ENCODE data around the gene TWF2. TPM values are rescaled to one million over a fixed set of nuclear protein-coding genes. Genes with fewer than 3 reads are reported as not detected.

TWF2 gene
- 4.4 and 12.4 TPM in 2 replicates for total RNA-seq (2011; cell fraction: chromatin; rRNA removed; ENCODE audit: low replicate concordance)
- 15.1 and 18.7 TPM in 2 replicates for total RNA-seq (2011; cell fraction: nucleolus; rRNA removed)
- 6.9 and 10.0 TPM in 2 replicates for total RNA-seq (2011; cell fraction: nucleoplasm; rRNA removed)
- total RNA-seq (2014; rRNA removed) = 49.1 and 56.9 TPM in 2 replicates
- total RNA-seq (2014; rRNA removed; fragmentation: Illumina TruSeq; extraction: Trizol) = 9.6 and 11.4 TPM in 2 replicates
- total RNA-seq (2015; rRNA removed; fragmentation: Illumina TruSeq; extraction: Trizol) = 26.8 and 27.0 TPM in 2 replicates
- 49.1 and 53.6 TPM in 2 replicates for total RNA-seq (2021)
- 35.7 and 47.1 TPM in 2 replicates for polyA plus RNA-seq (2011; rRNA removed)
- polyA plus RNA-seq (2011; cell fraction: cytosol; rRNA removed) = 68.9 and 112 TPM in 2 replicates
- 30.0 and 32.4 TPM in 2 replicates for polyA plus RNA-seq (2011; cell fraction: nucleus; rRNA removed)
- polyA plus RNA-seq (2012) = 38.0 and 90.9 TPM in 2 replicates
- polyA plus RNA-seq (2014; fragmentation: Illumina TruSeq; extraction: Trizol) = 29.7 and 43.9 TPM in 2 replicates
- polyA plus RNA-seq (2014; fragmentation: Nextera tagmentation; extraction: Ambion mirVana) = 1 to 10 TPM in 1 of 2 experiments, under 1 TPM in 1; 0.11 to 1.7 TPM
- 59.4 and 61.9 TPM in 2 replicates for polyA plus RNA-seq (2014; rRNA removed)
- polyA minus RNA-seq (2011; rRNA and poly(A)+ RNA removed) = 21.1 and 22.8 TPM in 2 replicates
- 37.2 and 37.3 TPM in 2 replicates for polyA minus RNA-seq (2011; cell fraction: cytosol; rRNA and poly(A)+ RNA removed)
- 6.6 and 9.1 TPM in 2 replicates for polyA minus RNA-seq (2011; cell fraction: nucleus; rRNA and poly(A)+ RNA removed)
- percentile 64 among the genes with signal in this experiment for Bru-seq, nascent RNA
- BruChase-seq, experiment 1, labeled RNA remaining after a 2-hour chase = percentile 57 among the genes with signal in this experiment
- percentile 60 among the genes with signal in this experiment for BruChase-seq, experiment 2, labeled RNA remaining after a 6-hour chase
- long read RNA-seq, experiment 1, transcript TWF2-201 (9 exons, 1,718 nt) = major isoform, 85 of 129 reads
- long read RNA-seq, experiment 1, partial matches to known transcripts = 32 of 129 reads
- long read RNA-seq, experiment 1, other reads (novel, unspliced or antisense) = 12 of 129 reads
- long read RNA-seq, experiment 2, transcript TWF2-201 (9 exons, 1,718 nt) = major isoform, 42 of 48 reads
- long read RNA-seq, experiment 2, partial matches to known transcripts = 4 of 48 reads
- long read RNA-seq, experiment 2, other reads (novel, unspliced or antisense) = 2 of 48 reads
- long read RNA-seq, experiment 3, transcript TWF2-201 (9 exons, 1,718 nt) = major isoform, 56 of 61 reads
- long read RNA-seq, experiment 3, partial matches to known transcripts = 4 of 61 reads
- long read RNA-seq, experiment 3, other reads (novel, unspliced or antisense) = 1 of 61 reads

GRCh38 chr3:52238761-52239701 is at the start of gene TWF2:
TWF2 (minus strand) TSS chr3:52239158; CDS start chr3:52239016, 142 bp downstream.
- ATAC-seq = peak; percentile 86
- ChIA-PET POLR2A (interaction anchor here (0.6 to 0.9 kb wide), 4 partner anchors 13 to 106 kb away, joined by 3 to 5 read pairs (median 4); partner anchors contain the start of gene TLR9), CTCF (ENCODE audit: low intra/inter-chr PET ratio) (no interaction called here)
- in situ Hi-C loops (cut with MboI) = no loop called here
- Histone ChIP-seq H3K27ac (ENCODE audit: extremely low read depth, low read depth, low read length) (peak within 1 kb of the TSS; percentile 80), H3K79me2 (ENCODE audit: control insufficient read depth, insufficient read depth, low read length) (peaks cover 51% of the 10 kb centered on the region), H3K9ac (ENCODE audit: insufficient read depth in 1 of 2, low read depth in 2 of 2, low read length in 2 of 2) (peak within 1 kb of the TSS; percentile 77 to 96), H4K20me1 (replicated peaks; ENCODE audit: control insufficient read depth, insufficient read depth, low read length) (no peaks in the 10 kb centered on the region), H3K27me3 (ENCODE audit: control insufficient read depth in 2 of 2, insufficient read depth in 2 of 2, low read length in 2 of 2) (no peaks in the 10 kb centered on the region), H3K4me3 (peak within 1 kb of the TSS; percentile 67), H3K36me3 (ENCODE audit: control insufficient read depth, insufficient read depth, low read length) (peaks cover 6% of the 10 kb centered on the region; the same call in 2 of the 3 replicates), H3K4me2 (ENCODE audit: insufficient read depth, low read length) (peak within 1 kb of the TSS; percentile 98), H3K4me1 (replicated peaks in 1 of 2; ENCODE audit: control insufficient read depth in 2 of 2, insufficient read depth in 2 of 2, low read length in 2 of 2) (peaks cover 38% of the 10 kb centered on the region in 2 experiments), H3K9me3 (replicated peaks; ENCODE audit: control insufficient read depth, insufficient read depth, low read depth, low read length) (no peaks in the 10 kb centered on the region), H3K9me1 (ENCODE audit: control insufficient read depth, insufficient read depth, low read length) (no peaks in the 10 kb centered on the region), H2AFZ (ENCODE audit: low read depth, low read length) (peak within 1 kb of the TSS; percentile 85)
- no peak for FAIRE-seq
- WGBS (ENCODE audit: insufficient coverage, low coverage, missing lambda C conversion rate) = 1% methylated on average over 20 of the region's 92 CpGs
- peak; percentile 82 to 95 (median 95) for DNase-seq (ENCODE audit: extremely low read depth in 1 of 4, low spot score in 3 of 4)
- intact Hi-C loops (cut with micrococcal nuclease) = no loop called here
- TSS peak; percentile 90 for BruUV-seq (replicated peaks)
- TF ChIP-seq L3MBTL2 (IDR thresholded peaks at IDR 0.05) (peak; percentile 22; the same call in 1 of the 2 replicates), FOXJ2 (tag; IDR thresholded peaks at IDR 0.05) (no peak), ZNF444 (CRISPR knock-in tag; IDR thresholded peaks at IDR 0.05) (no peak), MTA3 (IDR thresholded peaks at IDR 0.05; ENCODE audit: borderline replicate concordance) (peak; percentile 36; the same call in 1 of the 2 replicates), DPF2 (IDR thresholded peaks at IDR 0.05) (no peak), ZKSCAN3 (CRISPR knock-in tag; IDR thresholded peaks at IDR 0.05) (no peak), RBM15 (IDR thresholded peaks at IDR 0.05; ENCODE audit: insufficient read depth, low read length) (no peak), VEZF1 (CRISPR knock-in tag; IDR thresholded peaks at IDR 0.05) (peak; percentile 84), PKNOX1 (IDR thresholded peaks at IDR 0.05) (peak; percentile 62), EGR1 (conservative IDR thresholded peaks at IDR 0.05) (peak; percentile 68), ZNF316 (IDR thresholded peaks at IDR 0.05) (no peak), CREB1 (IDR thresholded peaks at IDR 0.05) (no peak), CREB1 (CRISPR knock-in tag; IDR thresholded peaks at IDR 0.05) (peak; percentile 13; the same call in 1 of the 2 replicates), CBFA2T3 (IDR thresholded peaks at IDR 0.05) (no peak), SRSF9 (IDR thresholded peaks at IDR 0.05; ENCODE audit: borderline replicate concordance, low read depth, low read length) (no peak)

Data from K562 (cell line).